Measurements from ENCODE around the gene ANKRD65.
A peak's percentile ranks its signal among the peaks of the same experiment; 100 is the strongest.

The ANKRD65 gene

GRCh38 chr1:1402072-1402900 lies 18.8 kb downstream of the ANKRD65 start:
- peak overlapping the region; percentile 51 for H3K4me3 Mint-ChIP-seq
- peak overlapping the region; percentile 20 for H3K27ac Mint-ChIP-seq
- peaks cover 53% of the 10 kb centered on the region for H3K36me3 Mint-ChIP-seq (ENCODE audit: low read depth)
- H3K9me3 Mint-ChIP-seq: no peaks in the 10 kb centered on the region
- no peaks in the 10 kb centered on the region for H3K27me3 Mint-ChIP-seq (ENCODE audit: low read depth)
- H3K4me1 Mint-ChIP-seq (ENCODE audit: low read depth): peaks cover 42% of the 10 kb centered on the region

- Mint-ChIP-seq H3K27ac (no peak overlapping the region), H3K9me3 (no peaks in the 10 kb centered on the region), H3K36me3 (ENCODE audit: low read depth) (peaks cover 51% of the 10 kb centered on the region), H3K4me1 (ENCODE audit: low read depth) (peaks cover 40% of the 10 kb centered on the region), H3K4me3 (no peak overlapping the region), H3K27me3 (ENCODE audit: low read depth) (no peaks in the 10 kb centered on the region)
These were observed 19.5 kb downstream of the ANKRD65 start for GRCh38 chr1:1401457-1402010.

GRCh38 chr1:1400576-1401456 lies 20.3 kb downstream of the ANKRD65 start:
- Mint-ChIP-seq H3K9me3 (no peaks in the 10 kb centered on the region), H3K36me3 (ENCODE audit: low read depth) (peaks cover 48% of the 10 kb centered on the region), H3K27me3 (ENCODE audit: low read depth) (no peaks in the 10 kb centered on the region), H3K4me3 (peak overlapping the region; percentile 90), H3K27ac (peak overlapping the region; percentile 63), H3K4me1 (ENCODE audit: low read depth) (peaks cover 40% of the 10 kb centered on the region)

GRCh38 chr1:1399872-1400575 lies 21.1 kb downstream of the ANKRD65 start:
- Mint-ChIP-seq H3K27ac (peak overlapping the region; percentile 81), H3K4me3 (peak overlapping the region; percentile 90), H3K9me3 (no peaks in the 10 kb centered on the region), H3K4me1 (ENCODE audit: low read depth) (peaks cover 40% of the 10 kb centered on the region), H3K27me3 (ENCODE audit: low read depth) (no peaks in the 10 kb centered on the region), H3K36me3 (ENCODE audit: low read depth) (peaks cover 48% of the 10 kb centered on the region)

GRCh38 chr1:1399187-1399871 lies 21.7 kb downstream of the ANKRD65 start, which contains the start of gene CCNL2:
Gene CCNL2 (minus strand): TSS chr1:1399335. CDS start chr1:1399306, 29 bp downstream.
- peaks cover 40% of the 10 kb centered on the region for H3K4me1 Mint-ChIP-seq (ENCODE audit: low read depth)

GRCh38 chr1:1398677-1399186 lies 22.3 kb downstream of the ANKRD65 start:
- no peaks in the 10 kb centered on the region for H3K9me3 Mint-ChIP-seq
- H3K36me3 Mint-ChIP-seq (ENCODE audit: low read depth): peaks cover 50% of the 10 kb centered on the region
- H3K4me3 Mint-ChIP-seq: peak overlapping the region; percentile 91

More at GRCh38 chr1:1399187-1399871, 21.7 kb downstream of the ANKRD65 start, which contains the start of gene CCNL2:
- Mint-ChIP-seq H3K27ac (peak within 1 kb of the TSS; percentile 87), H3K4me3 (peak within 1 kb of the TSS; percentile 91), H3K27me3 (ENCODE audit: low read depth) (no peaks in the 10 kb centered on the region), H3K9me3 (no peaks in the 10 kb centered on the region), H3K36me3 (ENCODE audit: low read depth) (peaks cover 48% of the 10 kb centered on the region)

GRCh38 chr1:1397839-1398523 lies 23.1 kb downstream of the ANKRD65 start:
- no peaks in the 10 kb centered on the region for H3K27me3 Mint-ChIP-seq (ENCODE audit: low read depth)
- peak overlapping the region; percentile 91 for H3K4me3 Mint-ChIP-seq
- H3K36me3 Mint-ChIP-seq (ENCODE audit: low read depth): peaks cover 49% of the 10 kb centered on the region
- peak overlapping the region; percentile 87 for H3K27ac Mint-ChIP-seq
- H3K9me3 Mint-ChIP-seq: no peaks in the 10 kb centered on the region
- H3K4me1 Mint-ChIP-seq (ENCODE audit: low read depth): peaks cover 34% of the 10 kb centered on the region

More at GRCh38 chr1:1398677-1399186, 22.3 kb downstream of the ANKRD65 start:
- H3K4me1 Mint-ChIP-seq (ENCODE audit: low read depth): peaks cover 39% of the 10 kb centered on the region
- peak overlapping the region; percentile 87 for H3K27ac Mint-ChIP-seq
- H3K27me3 Mint-ChIP-seq (ENCODE audit: low read depth): no peaks in the 10 kb centered on the region

GRCh38 chr1:1395166-1395565 lies 25.9 kb downstream of the ANKRD65 start:
- Mint-ChIP-seq H3K27me3 (ENCODE audit: low read depth) (no peaks in the 10 kb centered on the region), H3K9me3 (no peaks in the 10 kb centered on the region), H3K4me1 (ENCODE audit: low read depth) (peaks cover 17% of the 10 kb centered on the region), H3K4me3 (peak overlapping the region; percentile 7), H3K27ac (no peak overlapping the region), H3K36me3 (ENCODE audit: low read depth) (peaks cover 52% of the 10 kb centered on the region)

GRCh38 chr1:1394116-1394515 lies 27.0 kb downstream of the ANKRD65 start:
- peaks cover 55% of the 10 kb centered on the region for H3K36me3 Mint-ChIP-seq (ENCODE audit: low read depth)
- no peak overlapping the region for H3K4me3 Mint-ChIP-seq
- no peak overlapping the region for H3K27ac Mint-ChIP-seq
- peaks cover 12% of the 10 kb centered on the region for H3K4me1 Mint-ChIP-seq (ENCODE audit: low read depth)
- no peaks in the 10 kb centered on the region for H3K27me3 Mint-ChIP-seq (ENCODE audit: low read depth)
- H3K9me3 Mint-ChIP-seq: no peaks in the 10 kb centered on the region

- peaks cover 12% of the 10 kb centered on the region for H3K4me1 Mint-ChIP-seq (ENCODE audit: low read depth)
- H3K27me3 Mint-ChIP-seq (ENCODE audit: low read depth): no peaks in the 10 kb centered on the region
- H3K36me3 Mint-ChIP-seq (ENCODE audit: low read depth): peaks cover 55% of the 10 kb centered on the region
- no peak overlapping the region for H3K4me3 Mint-ChIP-seq
- no peak overlapping the region for H3K27ac Mint-ChIP-seq
- no peaks in the 10 kb centered on the region for H3K9me3 Mint-ChIP-seq
These were observed 27.6 kb downstream of the ANKRD65 start for GRCh38 chr1:1393428-1393827.

GRCh38 chr1:1393014-1393413 lies 28.1 kb downstream of the ANKRD65 start:
- no peaks in the 10 kb centered on the region for H3K27me3 Mint-ChIP-seq (ENCODE audit: low read depth)
- H3K4me3 Mint-ChIP-seq: no peak overlapping the region
- H3K9me3 Mint-ChIP-seq: no peaks in the 10 kb centered on the region
- peaks cover 9% of the 10 kb centered on the region for H3K4me1 Mint-ChIP-seq (ENCODE audit: low read depth)
- H3K27ac Mint-ChIP-seq: no peak overlapping the region
- H3K36me3 Mint-ChIP-seq (ENCODE audit: low read depth): peaks cover 55% of the 10 kb centered on the region

- no peak overlapping the region for H3K27ac Mint-ChIP-seq
These were observed 29.9 kb downstream of the ANKRD65 start for GRCh38 chr1:1391225-1391624.

GRCh38 chr1:1390675-1391074 lies 30.4 kb downstream of the ANKRD65 start:
- no peak overlapping the region for H3K27ac Mint-ChIP-seq
- no peaks in the 10 kb centered on the region for H3K9me3 Mint-ChIP-seq
- no peak overlapping the region for H3K4me3 Mint-ChIP-seq
- H3K27me3 Mint-ChIP-seq (ENCODE audit: low read depth): no peaks in the 10 kb centered on the region
- H3K36me3 Mint-ChIP-seq (ENCODE audit: low read depth): peaks cover 71% of the 10 kb centered on the region
- peaks cover 4% of the 10 kb centered on the region for H3K4me1 Mint-ChIP-seq (ENCODE audit: low read depth)

More at GRCh38 chr1:1391225-1391624, 29.9 kb downstream of the ANKRD65 start:
- no peaks in the 10 kb centered on the region for H3K27me3 Mint-ChIP-seq (ENCODE audit: low read depth)
- peaks cover 4% of the 10 kb centered on the region for H3K4me1 Mint-ChIP-seq (ENCODE audit: low read depth)
- H3K9me3 Mint-ChIP-seq: no peaks in the 10 kb centered on the region
- H3K4me3 Mint-ChIP-seq: no peak overlapping the region
- H3K36me3 Mint-ChIP-seq (ENCODE audit: low read depth): peaks cover 69% of the 10 kb centered on the region
